GM12891 (cell line): Measurements from ENCODE around the gene CCDC178.

Experiments used
- POLR2A ChIP-seq: IDR thresholded peaks from 2 replicates; pipeline ENCODE4 v1.6.1; 2011; ENCODE audit warnings: low read depth, low read length, control low read depth
- POLR2AphosphoS5 ChIP-seq: IDR thresholded peaks from 2 replicates; pipeline ENCODE4 v1.6.1; 2011; ENCODE audit warnings: low read depth, low read length, control low read depth
- POU2F2 ChIP-seq: IDR thresholded peaks from 2 replicates; pipeline ENCODE4 v1.6.1; 2011; ENCODE audit warnings: low read depth, mild to moderate bottlenecking, control low read depth, low read length, moderate library complexity
- SPI1 ChIP-seq: IDR thresholded peaks from 2 replicates; pipeline ENCODE4 v1.6.1; 2011; ENCODE audit warnings: low read depth, low read length, control low read depth
- TAF1 ChIP-seq: IDR thresholded peaks from 2 replicates; pipeline ENCODE4 v1.6.1; 2011; ENCODE audit warnings: low read depth, low read length, control low read depth

DNA sequence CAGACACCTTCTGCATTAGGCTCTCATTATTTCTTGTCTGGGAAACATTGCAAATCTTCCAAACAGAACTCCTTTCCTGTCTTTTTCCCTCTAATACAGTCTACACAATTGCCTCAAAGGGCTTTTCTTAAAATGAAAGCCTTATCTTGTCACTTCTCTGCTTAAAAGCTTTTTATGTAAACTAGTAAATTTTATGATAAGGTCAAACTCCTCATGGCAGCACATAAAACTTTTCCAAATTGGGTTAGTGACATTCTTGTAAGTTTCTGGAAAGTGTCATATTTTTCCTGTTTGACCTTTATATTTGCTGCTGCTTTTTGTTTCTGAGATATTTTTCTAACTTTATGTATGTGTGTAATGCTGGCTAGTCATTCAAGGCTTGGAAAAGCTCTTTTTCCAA is 406.3 kb downstream of the CCDC178 start:
- no peak for TF ChIP-seq POLR2A
- TF ChIP-seq POLR2AphosphoS5 = no peak
- TF ChIP-seq SPI1 = no peak
- TF ChIP-seq POU2F2 = no peak
- TF ChIP-seq TAF1 = no peak
